Spleen (tissue), 7 donors: ENCODE data around the gene DACH1.

Source experiments
- POLR2A ChIP-seq, 3 donors: fragments of 450-650 bp; IDR thresholded peaks; one replicate each; pipeline ENCODE4 v1.5.1; 2017; ENCODE audit warnings: antibody characterized with exemption in 3 of 3, mild to moderate bottlenecking in 1 of 3
- TF ChIP-seq, protein P1 (sequence below), 11 experiments: fragments of 200-600 bp in 7 of 11; fragments of 450-650 bp in 4 of 11; sonication (generic) in 4 of 11; IDR thresholded peaks in 8 of 11; conservative IDR thresholded peaks in 3 of 11; 1 replicate in 7 of 11; 2 replicates in 4 of 11; pipeline versions ENCODE4 v1.4.0 to v1.8.0; 2016 to 2021; ENCODE audit warnings: antibody characterized with exemption in 11 of 11, inconsistent platforms in 4 of 11, mild to moderate bottlenecking in 1 of 11
- donor health status: DM: no; HTN: no; CAD: no; lungs with moderate emphysema.
- donor health status: DM: no; HTN: no; CAD: no.
- donor health status: DM: no; HTN: no; CAD: no.

DNA sequence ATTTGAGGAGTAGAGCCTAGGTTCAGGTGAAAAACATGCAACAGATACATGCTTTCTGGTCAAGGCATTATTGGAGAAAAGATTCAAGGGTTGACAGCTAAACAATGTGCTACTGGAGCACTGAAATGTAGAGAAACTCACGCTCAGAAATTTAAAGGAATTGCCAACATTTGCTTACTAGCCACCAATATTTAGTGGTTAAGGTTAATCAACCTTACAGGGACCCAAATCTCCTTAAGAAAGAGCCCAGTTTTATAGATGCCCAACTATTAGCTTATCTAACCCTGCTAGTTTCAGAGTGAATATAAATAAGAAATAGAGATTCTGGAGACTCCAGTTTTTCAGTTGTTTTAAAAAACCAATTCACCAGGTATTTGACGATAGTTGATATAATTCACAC, 203.6 kb downstream of the DACH1 start:
- TF ChIP-seq POLR2A (IDR thresholded peaks at IDR 0.05), result no peak
- TF ChIP-seq, protein P1, sequence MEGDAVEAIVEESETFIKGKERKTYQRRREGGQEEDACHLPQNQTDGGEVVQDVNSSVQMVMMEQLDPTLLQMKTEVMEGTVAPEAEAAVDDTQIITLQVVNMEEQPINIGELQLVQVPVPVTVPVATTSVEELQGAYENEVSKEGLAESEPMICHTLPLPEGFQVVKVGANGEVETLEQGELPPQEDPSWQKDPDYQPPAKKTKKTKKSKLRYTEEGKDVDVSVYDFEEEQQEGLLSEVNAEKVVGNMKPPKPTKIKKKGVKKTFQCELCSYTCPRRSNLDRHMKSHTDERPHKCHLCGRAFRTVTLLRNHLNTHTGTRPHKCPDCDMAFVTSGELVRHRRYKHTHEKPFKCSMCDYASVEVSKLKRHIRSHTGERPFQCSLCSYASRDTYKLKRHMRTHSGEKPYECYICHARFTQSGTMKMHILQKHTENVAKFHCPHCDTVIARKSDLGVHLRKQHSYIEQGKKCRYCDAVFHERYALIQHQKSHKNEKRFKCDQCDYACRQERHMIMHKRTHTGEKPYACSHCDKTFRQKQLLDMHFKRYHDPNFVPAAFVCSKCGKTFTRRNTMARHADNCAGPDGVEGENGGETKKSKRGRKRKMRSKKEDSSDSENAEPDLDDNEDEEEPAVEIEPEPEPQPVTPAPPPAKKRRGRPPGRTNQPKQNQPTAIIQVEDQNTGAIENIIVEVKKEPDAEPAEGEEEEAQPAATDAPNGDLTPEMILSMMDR (IDR thresholded peaks at IDR 0.05 in 8 of 11, conservative IDR thresholded peaks at IDR 0.05 in 3 of 11), result no peak
